OCI-LY1 (cell line): Measurements from ENCODE around the gene STXBP6.

Experiments used
- EZH2 ChIP-seq: fragments of 200-600 bp; sonication (generic), shearing (Covaris generic); IDR thresholded peaks from 2 replicates; pipeline ENCODE4 v1.8.0; 2017; ENCODE audit warnings: borderline replicate concordance, mixed run types, mild to moderate bottlenecking, antibody characterized with exemption, low read length, moderate library complexity, mixed read lengths
- TF ChIP-seq, protein P1 (sequence below): fragments of 200-600 bp; sonication (generic), shearing (Covaris generic); IDR thresholded peaks from 2 replicates; pipeline ENCODE4 v1.5.1; 2017; ENCODE audit warnings: mild to moderate bottlenecking, antibody characterized with exemption, low read length, moderate library complexity, mixed read lengths

GRCh38 chr14:25067600-25067999 lies 17.7 kb upstream of the STXBP6 start:
- TF ChIP-seq, protein P1, sequence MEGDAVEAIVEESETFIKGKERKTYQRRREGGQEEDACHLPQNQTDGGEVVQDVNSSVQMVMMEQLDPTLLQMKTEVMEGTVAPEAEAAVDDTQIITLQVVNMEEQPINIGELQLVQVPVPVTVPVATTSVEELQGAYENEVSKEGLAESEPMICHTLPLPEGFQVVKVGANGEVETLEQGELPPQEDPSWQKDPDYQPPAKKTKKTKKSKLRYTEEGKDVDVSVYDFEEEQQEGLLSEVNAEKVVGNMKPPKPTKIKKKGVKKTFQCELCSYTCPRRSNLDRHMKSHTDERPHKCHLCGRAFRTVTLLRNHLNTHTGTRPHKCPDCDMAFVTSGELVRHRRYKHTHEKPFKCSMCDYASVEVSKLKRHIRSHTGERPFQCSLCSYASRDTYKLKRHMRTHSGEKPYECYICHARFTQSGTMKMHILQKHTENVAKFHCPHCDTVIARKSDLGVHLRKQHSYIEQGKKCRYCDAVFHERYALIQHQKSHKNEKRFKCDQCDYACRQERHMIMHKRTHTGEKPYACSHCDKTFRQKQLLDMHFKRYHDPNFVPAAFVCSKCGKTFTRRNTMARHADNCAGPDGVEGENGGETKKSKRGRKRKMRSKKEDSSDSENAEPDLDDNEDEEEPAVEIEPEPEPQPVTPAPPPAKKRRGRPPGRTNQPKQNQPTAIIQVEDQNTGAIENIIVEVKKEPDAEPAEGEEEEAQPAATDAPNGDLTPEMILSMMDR: no peak
- no peak for TF ChIP-seq EZH2
